HG03066 (cell line): ENCODE data around the gene TMEM143.
"Not testable (repeated sequence)": the region's sequence is repeated elsewhere in the genome, so short reads cannot be mapped to it uniquely, and the experiment has no call there.

Experiments used
- ATAC-seq: cut with Tn5 transposase; IDR thresholded peaks from one replicate; pipeline ENCODE4 v1.9.1; 2021; ENCODE audit warnings: low read depth; ENCODE audit not compliant: unreplicated experiment

Gene TMEM143

DNA sequence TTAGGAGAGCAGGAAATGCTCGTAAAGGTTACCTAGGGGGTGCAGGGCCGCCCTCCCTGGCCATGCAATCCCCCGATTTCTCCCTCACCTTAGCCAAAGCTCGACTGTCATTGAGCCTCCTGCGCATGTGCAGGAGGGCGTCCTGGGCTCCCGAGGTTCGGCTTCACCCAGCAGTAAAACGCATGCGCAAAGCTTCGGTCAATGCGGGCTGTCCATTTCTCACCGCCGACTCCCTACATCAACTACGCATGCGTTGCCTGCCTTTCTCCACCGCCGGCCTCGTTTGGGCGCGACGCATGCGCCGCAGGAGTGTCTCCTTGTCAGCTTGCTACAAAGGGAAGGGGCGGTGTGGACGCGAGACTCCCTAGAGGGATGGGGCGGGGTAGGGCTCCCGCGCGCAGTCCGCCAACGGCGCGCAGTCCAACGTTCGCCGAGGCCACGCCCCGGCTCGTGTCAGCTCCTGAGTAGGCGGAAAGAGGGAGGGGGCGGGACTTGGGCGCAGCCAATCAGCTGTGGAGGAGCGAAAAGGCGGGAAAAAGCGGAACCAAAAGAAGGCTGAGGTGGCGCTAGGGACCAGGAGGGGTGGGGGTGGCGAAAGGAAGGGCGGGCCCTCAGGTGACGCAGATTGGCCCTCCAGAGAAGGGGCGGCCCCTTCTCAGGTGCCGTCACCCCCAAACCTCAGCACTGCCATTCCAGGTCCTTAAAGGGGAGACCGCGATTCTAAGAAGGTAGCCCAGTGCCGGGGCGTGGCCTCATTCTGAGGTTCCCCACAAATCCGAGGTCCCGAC is at the start of gene TMEM143, which contains the start of gene SYNGR4:
Gene TMEM143, minus strand, starts transcription at position 131 of the 788 bp plus-strand sequence. Its CDS starts 20 bp downstream, at position 111.
Gene SYNGR4, plus strand, starts transcription at position 558 of the 788 bp plus-strand sequence. CDS start 1,476 bp downstream, outside the sequence.
- peak; percentile 65 for ATAC-seq

DNA sequence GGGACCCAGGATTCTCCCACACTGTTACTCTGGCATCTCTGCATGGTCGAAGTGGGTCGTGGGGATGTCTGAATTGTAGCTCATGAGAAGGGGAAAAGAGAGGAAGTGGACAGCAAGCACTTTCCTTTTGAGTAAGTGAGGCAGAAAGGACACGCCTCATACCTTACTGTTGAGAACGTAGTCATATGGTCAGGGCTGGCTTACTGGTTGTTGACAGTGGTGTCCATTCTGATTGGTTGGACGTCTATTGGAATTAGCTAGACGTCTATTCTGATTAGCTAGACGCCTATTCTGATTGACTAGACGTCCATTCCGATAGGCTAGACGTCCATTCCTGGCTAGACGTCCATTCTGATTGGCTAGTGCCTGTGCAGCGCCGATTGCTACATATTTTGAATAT is 42.1 kb upstream of the TMEM143 start:
- ATAC-seq = no peak

DNA sequence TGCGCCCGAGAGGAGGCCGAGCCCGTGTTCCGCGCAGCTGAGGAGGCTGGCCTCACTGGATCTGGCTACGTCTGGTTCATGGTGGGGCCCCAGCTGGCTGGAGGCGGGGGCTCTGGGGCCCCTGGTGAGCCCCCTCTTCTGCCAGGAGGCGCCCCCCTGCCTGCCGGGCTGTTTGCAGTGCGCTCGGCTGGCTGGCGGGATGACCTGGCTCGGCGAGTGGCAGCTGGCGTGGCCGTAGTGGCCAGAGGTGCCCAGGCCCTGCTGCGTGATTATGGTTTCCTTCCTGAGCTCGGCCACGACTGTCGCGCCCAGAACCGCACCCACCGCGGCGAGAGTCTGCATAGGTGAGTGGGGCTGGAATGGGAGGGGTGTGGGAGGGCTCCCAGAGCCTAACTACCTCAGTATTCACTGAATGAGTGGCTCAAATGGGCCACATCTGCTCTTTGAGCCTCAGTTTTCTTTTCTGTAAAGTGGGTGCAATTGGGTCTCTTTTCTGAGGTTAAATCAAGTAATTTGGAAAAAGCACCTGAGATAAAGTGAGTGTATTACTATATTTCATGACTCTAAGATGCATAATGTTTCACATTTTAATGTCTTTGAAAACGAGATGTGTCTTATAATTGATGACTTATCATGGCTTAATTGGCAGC is 41.4 kb upstream of the TMEM143 start:
- ATAC-seq = no peak

DNA sequence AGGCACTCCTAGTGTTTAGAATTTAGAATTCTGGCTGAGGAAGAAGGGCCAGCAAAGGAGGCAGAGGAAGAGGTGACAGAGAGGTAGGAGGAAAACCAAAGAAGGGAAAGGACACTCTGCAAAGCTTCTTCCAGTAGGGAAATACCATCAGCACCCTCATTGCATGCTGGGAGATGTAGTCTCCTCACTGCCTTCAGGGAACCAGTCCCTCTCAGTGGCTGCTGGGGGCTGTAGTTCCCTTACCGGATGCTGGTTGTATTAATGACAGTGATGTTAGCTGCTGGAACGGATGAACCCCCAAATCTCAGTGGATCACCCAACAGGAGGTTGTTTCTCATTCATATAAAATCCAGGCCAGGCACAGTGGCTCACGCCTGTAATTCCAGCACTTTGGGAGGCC is 39.9 kb upstream of the TMEM143 start:
- no peak for ATAC-seq

DNA sequence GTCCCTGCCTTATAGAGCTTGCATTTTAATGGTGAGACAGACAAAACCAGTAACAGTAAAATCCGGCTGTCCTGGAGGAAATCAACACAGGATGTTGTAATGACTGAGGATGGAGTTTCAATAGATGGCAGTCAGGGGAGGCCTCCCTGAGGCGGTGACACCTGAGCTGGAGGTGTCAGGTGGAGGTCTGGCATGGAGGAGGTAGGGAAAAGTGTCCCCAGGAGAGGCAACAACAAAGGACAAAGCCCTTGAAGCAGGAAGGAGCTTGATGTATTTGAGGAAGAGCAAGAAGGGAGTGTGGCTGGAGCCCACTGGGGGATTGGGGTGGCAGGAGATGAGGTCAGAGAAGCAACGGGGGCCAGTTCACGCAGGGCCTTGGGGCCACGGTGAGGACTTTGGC is 37.5 kb upstream of the TMEM143 start:
- no peak for ATAC-seq

DNA sequence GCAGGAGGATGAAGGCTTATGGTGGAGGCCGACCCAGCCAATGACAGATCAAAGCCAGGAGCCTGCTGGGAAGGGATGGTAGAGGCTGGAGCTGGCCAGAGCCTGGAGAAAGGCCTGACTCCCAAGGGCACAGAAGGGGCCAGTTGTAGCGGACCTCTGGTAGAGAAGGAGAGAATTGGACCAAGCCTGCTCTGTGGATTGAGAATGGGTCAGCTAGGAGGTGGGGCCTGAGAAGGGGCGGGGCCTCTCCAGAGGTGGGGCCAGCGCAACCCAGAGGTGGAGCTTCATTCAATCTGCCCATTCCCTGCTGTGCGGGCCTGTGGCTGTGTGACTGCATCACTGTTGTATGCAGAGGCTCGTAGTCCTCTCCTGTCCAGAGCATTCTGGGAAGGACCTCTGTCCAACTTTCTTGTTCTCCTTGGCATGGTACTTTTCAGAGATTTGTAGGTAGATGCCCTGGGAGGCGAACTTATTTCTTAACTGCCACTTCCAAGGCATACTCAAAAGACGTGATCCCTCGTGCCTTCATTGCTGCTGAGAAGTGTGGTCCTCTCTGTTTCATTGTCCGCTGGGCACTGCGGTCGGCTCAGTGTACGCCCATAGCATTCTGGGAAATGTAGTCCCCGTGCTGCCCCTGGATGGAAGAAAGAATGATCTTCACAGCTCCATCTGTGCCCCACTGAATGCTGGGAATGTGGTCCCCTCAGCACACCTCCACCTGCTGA is 36.4 kb upstream of the TMEM143 start:
- no peak for ATAC-seq

DNA sequence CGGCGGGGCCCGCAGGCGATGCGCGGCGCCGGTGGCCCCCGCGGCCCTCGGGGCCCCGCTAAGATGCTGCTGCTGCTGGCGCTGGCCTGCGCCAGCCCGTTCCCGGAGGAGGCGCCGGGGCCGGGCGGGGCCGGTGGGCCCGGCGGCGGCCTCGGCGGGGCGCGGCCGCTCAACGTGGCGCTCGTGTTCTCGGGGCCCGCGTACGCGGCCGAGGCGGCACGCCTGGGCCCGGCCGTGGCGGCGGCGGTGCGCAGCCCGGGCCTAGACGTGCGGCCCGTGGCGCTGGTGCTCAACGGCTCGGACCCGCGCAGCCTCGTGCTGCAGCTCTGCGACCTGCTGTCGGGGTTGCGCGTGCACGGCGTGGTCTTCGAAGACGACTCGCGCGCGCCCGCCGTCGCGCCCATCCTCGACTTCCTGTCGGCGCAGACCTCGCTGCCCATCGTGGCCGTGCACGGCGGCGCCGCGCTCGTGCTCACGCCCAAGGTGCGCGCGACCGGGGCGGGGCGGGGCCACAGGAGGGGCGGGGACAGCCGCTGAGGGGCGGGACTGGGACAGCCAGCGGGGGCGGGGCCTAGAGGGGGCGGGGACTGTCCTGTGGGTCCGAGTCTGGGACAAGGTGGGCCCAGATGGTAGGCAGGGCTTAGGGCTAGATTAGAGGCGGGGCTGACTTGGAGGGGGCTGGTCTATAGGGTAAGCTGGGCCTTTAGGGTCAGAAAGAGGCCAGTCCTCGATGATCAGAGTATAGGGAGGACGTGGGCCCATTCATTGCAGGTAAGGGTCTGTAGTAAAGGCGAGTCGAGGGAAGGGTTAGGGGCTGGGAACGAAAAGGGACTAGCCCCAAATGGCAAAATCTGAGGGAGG is 34.9 kb upstream of the TMEM143 start:
- no peak for ATAC-seq

DNA sequence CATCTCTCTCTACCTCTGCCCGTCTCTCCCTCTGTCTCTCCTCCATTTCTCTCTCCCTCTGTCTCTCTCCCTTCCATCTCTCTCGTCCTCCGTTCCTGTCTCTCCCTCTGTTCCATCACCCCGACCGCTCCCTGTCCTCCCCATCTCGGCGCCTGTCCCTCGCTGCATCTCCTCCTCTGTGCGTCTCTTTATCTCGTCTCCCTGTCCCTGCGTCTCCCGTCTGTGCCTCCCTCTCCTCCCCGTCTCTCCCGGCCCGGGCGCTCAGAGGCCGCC is 34.3 kb upstream of the TMEM143 start:
- ATAC-seq = no peak

DNA sequence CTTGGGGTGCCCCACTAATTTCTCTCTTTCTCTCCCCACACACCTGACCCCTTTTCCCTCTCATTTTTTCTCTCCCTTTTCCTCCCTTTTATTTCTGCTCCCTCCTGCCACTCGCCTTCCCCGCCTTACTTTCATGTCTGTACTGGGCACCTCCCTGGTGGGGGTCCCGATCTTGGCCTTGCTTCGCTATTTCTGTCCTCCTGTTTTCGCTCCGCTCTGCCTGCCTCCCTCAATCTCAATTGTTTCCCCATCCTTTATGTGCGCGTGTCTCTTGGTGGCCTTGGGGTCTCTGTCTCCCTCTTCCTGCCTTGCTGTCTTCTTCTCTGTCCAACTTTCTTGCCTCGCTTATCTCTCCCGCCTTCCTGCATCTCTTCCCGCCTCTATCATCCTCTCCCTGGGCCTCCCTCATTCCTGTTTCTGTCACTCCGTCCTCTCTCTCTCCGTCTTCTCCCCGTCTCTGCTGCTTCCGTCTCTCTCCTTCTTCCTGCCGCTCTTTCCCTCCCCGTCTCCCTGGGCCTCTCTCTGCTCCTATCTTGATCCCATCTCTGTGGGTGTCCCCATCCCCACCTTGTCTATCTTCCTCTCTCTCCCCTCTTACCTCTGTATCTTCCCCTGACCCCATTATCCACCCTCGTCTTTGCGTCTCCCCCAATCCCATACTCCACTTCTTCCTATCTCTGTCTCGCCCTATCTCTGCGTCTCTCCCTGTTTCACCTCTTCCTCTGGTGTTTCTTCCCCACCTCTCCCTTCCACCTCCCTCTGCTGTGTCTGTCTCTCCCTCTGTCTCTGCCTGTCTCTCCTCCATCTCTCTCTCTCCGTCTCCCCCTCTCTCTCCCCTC is 33.7 kb upstream of the TMEM143 start:
- ATAC-seq = no peak

DNA sequence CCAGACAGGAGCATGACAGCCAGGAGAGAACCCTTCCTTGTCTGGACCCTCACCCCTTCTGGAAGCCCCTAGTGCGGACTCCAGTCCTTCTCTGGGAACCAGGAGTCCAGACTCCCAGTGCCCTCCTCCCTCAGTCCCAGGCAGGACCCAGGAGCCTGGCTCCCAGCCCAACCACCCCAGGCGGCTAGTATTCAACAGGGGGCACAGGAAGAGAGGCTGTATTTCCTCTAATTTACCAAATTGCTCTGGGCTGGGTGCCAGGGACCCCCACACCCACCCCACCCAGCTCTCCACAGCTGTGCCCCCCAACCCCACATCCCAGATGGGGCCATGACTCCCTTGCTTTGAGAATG is 33.1 kb upstream of the TMEM143 start:
- ATAC-seq = no peak

DNA sequence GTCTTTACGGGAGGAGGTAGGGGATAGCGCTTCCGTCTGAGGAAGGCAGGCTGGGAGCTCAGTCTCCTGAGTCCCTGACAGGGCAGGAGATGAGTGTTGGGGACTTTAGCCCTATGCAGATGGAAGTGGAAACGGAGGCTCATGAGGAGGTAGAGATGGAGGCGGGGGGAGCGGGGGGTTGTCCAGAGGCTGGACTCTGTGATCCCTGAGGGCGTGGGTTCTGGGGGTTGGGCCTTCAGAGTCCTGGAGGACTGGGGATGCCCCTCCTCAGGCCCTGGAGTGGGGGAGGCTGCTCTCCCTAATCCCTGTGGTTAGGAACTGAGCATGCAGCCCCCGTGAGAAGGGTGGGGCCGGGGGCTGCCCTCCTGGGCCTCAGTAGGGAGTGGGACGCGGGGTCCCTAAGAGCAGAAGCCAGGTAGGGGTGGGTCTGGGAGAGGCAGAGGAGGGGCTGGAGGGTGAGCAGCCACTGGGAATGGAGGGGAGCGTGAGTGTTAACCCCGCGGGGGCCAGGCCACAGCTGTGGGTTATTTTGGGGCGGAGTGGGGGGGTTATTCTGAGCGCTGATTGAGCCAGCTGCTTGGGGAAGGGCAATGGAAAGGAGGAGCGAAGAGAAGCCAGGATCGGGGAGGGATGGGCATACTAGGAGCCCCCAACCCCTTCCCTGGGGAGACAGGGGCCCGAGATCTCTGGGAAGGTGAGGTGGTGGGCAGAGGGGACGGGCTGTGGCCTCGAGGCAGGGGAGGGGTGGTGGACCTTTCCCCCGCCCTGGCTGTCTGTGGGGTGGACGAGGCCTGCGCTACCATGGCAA is 32.5 kb upstream of the TMEM143 start:
- ATAC-seq = no peak

DNA sequence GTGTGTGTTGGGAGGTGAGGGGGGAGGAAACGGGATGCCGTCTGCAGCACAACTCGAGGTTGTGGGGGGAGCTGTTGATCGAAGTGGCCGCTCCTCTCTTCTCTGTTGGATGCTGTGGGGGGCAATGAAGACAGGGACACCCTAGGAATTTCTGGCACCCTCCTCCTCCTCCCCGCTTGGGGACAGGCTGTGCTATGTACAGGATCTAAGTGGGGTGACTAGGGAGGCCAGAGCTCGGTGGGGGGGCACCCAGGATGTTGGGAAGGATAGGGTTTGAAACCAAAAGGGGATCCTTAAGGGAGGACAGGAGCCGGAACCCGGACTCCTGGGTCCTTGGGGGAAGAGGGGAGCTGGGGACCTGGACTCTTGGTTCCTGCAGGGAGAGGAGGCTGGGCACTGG is 31.8 kb upstream of the TMEM143 start:
- no peak for ATAC-seq

DNA sequence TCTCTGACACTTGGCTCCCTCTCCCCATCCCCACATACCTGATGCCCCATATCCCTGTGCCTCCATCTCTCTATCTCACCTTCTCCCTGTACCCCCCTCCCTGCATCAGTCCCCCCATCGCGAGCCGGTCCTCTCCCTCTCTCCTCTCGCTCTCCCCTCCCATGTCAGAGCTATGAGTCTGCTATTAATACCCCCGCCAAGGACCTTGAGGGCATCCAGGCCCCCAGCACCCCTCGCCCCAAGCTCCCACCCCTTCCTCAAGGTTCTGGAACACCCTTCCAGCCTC is 31.4 kb upstream of the TMEM143 start:
- ATAC-seq = no peak

DNA sequence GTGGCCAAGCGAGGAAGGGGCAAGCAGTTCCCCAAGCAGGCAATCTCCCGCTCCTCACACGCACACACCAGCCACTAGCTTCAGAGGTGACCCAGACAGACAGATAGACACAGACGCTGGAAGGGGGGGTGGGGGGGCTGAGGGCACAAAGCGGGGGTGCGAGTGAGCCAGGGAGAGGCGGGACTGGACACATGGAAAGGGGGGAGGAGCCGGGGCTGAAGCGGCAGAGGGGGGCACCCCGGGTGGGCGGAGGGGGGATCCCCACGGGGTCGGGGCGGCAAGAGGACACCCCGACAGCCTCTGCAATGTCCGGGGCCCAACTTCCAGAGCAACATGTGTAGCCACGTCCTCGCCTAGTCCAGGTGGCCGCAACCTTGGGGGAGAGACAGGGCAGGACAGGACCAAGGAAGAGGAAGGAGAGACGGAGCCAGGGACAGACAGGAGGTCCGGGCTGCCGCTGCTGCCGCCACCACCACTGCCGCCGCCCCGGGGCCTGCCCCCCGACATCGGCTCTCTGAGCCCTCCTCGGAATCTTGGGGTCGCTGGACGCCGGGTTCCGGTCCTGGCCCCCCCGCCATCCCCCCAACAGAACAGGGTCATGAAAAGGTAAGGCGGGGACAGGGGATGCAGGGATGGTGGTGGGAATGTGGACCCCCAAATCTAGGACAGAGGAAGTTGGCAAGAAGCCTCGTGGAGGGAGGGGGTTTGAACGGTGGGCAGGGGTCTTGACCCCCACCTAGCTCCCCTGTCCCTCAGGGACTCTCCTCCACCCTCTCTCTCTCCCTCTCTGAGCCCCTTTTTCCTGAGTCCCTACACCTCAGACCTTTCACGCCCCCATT is 30.8 kb upstream of the TMEM143 start:
- ATAC-seq = no peak

DNA sequence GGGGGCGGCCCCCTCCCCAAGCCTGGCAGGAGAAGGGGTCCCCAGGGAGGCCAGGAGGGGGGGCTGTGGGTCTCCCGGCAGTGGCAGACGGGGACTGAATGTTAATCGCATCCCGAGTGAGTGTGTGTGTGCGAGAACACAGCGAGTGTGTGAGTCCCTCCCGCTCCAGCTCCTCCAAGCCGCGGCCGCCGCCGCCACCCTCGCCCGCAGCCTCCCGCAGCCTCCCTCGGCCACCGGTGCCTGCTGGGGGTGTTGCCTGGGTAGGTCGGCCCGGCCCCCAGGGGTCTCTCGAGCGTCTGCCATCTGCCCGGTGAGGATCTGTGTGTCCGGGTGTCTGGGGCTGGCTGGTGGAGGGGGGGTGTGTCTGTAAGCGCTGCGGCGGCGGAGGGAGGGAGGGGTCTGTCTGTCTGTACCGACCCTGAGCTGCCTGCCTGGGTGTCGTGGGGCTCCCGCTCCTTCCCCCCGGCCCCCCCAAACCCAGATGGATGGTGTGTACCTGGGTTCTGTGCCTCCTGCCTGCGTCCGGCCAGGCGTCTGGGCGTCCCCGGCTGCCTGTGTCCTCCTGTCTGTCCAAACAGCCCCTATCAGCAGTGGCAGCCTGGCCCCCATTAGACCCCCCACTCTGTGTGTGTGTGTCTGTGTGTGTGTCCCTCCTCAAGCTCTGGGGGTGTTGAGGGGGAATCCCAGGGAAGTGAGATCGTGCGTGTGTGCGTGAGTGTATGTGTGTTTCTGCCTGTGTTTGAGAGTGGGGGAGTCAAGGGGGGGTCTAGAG is 30.0 kb upstream of the TMEM143 start, which contains the start of gene GRIN2D:
Gene GRIN2D, plus strand, starts transcription at position 110 of the 772 bp plus-strand sequence. CDS start 4,725 bp downstream, outside the sequence.
- no peak for ATAC-seq

DNA sequence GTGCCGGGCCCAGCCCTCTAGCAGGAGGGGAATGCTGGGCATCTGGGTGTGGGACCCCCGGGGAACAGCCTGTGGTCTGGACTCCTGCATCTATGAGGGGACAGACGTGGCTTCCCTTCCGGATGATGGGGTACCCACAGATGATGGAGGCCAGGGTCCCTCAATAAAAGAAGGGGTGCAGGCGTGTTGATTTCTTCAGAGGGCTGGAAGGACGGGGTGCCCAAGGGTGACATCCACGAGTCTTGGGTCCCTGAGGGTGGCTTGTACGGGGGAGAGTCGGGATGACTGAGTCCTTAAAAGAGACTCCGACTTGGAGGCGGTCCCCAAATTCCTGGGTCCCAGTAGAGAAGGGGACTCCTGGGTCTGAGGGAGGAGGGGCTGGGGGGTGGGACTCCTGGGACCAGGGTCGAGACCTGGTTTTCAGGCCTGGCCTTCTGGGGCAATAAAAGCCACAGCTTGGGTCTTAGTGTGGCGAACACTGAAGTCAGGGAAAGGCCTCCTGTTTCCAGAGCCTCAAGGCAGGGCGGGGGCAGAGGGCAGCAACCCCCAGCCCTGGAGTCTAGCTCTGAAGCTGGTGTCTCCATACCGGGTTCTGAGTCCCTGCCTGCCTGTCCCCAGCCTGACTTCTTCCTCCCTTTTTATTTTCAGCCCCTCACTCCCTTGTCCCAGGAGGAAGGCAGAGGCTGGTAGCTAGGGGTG is 29.3 kb upstream of the TMEM143 start:
- no peak for ATAC-seq

DNA sequence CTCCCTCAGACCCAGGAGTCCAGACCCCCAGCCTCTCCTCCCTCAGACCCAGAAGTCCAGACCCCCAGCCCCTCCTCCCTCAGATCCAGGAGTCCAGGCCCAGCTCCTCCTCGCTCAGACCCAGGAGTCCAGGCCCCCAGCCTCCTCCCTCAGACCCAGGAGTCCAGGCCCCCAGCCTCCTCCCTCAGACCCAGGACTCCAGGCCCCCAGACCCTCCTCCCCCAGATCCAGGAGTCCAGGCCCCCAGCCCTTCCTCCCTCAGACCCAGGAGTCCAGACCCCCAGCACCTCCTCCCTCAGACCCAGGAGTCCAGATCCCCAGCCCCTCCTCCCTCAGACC is 28.2 kb upstream of the TMEM143 start:
- ATAC-seq = not testable (repeated sequence)
